SU-DHL-6 (cell line): ENCODE measurements around the gene NLGN3.
A peak's percentile ranks its signal among the peaks of the same experiment; 100 is the strongest.

ENCODE experiments used
- H2AFZ ChIP-seq: fragments of 200-600 bp; sonication (generic); 2 replicates; pipeline ENCODE4 v1.6.1; 2014; ENCODE audit warnings: low read depth, mild to moderate bottlenecking, moderate library complexity, mixed read lengths, antibody characterized with exemption, low read length; ENCODE audit not compliant: severe bottlenecking
- H3F3A ChIP-seq: fragments of 200-600 bp; shearing (Covaris generic); 2 replicates; pipeline ENCODE4 v1.6.0; 2016; ENCODE audit warnings: antibody characterized with exemption, mild to moderate bottlenecking; ENCODE audit not compliant: insufficient read depth
- H3K27ac ChIP-seq: fragments of 200-600 bp; sonication (generic); 2 replicates; pipeline ENCODE4 v1.5.1; 2016; ENCODE audit warnings: low read depth, mild to moderate bottlenecking, low read length, moderate library complexity, mixed read lengths
- H3K27me3 ChIP-seq: fragments of 200-600 bp; sonication (generic), shearing (Covaris generic); 2 replicates; pipeline ENCODE4 v1.6.0; 2014; ENCODE audit warnings: mild to moderate bottlenecking, low read length
- H3K36me3 ChIP-seq: fragments of 200-600 bp; sonication (generic); 2 replicates; pipeline ENCODE4 v1.6.1; 2014; ENCODE audit warnings: mild to moderate bottlenecking, low read length, mixed read lengths
- H3K4me2 ChIP-seq: fragments of 300-600, 200-600 bp; shearing (Covaris generic), sonication (generic); 2 replicates; pipeline ENCODE4 v1.6.0; 2014; ENCODE audit warnings: low read length, low read depth, mild to moderate bottlenecking; ENCODE audit not compliant: poor library complexity, severe bottlenecking
- H3K4me3 ChIP-seq: fragments of 200-600 bp; sonication (generic); 2 replicates; pipeline ENCODE4 v1.5.1; 2014; ENCODE audit warnings: antibody characterized with exemption, low read length, mild to moderate bottlenecking, mixed read lengths; ENCODE audit not compliant: insufficient read depth, poor library complexity, severe bottlenecking
- H3K79me2 ChIP-seq: fragments of 200-600 bp; sonication (generic); 2 replicates; pipeline ENCODE4 v1.6.1; 2014; ENCODE audit warnings: mild to moderate bottlenecking, low read length, moderate library complexity; ENCODE audit not compliant: insufficient read depth
- H3K9ac ChIP-seq: fragments of 200-600 bp; sonication (generic); 2 replicates; pipeline ENCODE4 v1.7.0; 2014; ENCODE audit warnings: mild to moderate bottlenecking, low read length
- H3K9me2 ChIP-seq: fragments of 200-600 bp; sonication (generic); replicated peaks from 2 replicates; pipeline ENCODE4 v1.6.1; 2014; ENCODE audit warnings: low read length; ENCODE audit not compliant: insufficient read depth
- H3K9me3 ChIP-seq: fragments of 200-600 bp; sonication (generic); 2 replicates; pipeline ENCODE4 v1.6.1; 2014; ENCODE audit warnings: low read length, mixed read lengths; ENCODE audit not compliant: insufficient read depth
- H4K20me1 ChIP-seq: fragments of 200-600 bp; sonication (generic); 2 replicates; pipeline ENCODE4 v1.6.1; 2014; ENCODE audit warnings: low read depth, mild to moderate bottlenecking, antibody characterized with exemption, low read length, moderate library complexity, mixed read lengths
- EZH2phosphoT487 ChIP-seq: fragments of 200-600 bp; sonication (generic), shearing (Covaris generic); conservative IDR thresholded peaks from 2 replicates; pipeline ENCODE4 v1.6.1; 2018; ENCODE audit warnings: mild to moderate bottlenecking, antibody characterized with exemption, low read length, moderate library complexity, mixed read lengths
- TF ChIP-seq, protein P1 (sequence below): fragments of 200-600 bp; sonication (generic); IDR thresholded peaks from one replicate; pipeline ENCODE4 v1.5.1; 2017; ENCODE audit warnings: antibody characterized with exemption, mild to moderate bottlenecking, low read length, moderate library complexity; ENCODE audit not compliant: insufficient read depth, poor library complexity, severe bottlenecking

NLGN3 gene

DNA sequence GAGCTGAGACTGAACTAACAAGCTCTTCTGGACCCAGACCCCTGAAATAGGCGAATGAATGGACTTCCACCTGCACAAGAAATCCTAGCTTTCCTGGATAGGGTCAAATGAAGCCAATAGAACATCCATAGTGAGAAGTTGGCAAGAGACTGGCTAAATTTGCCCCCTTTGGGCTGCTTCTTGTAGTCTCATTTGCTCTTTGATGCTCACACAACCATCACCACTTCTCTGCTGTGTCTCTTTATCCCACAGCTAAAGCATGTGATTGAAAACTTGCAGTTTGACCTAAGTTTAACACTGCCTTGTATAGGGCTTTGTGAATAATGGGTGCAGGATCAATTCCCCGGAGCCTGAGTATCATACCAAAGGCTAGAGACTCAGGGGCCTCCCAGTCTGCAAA lies 38.2 kb downstream of the NLGN3 start:
- no peaks in the 10 kb centered on the region for H3K27me3 ChIP-seq
- H3K9ac ChIP-seq, result peak overlapping the region; percentile 69
- H4K20me1 ChIP-seq, result no peaks in the 10 kb centered on the region
- peak overlapping the region; percentile 87 for H3K4me2 ChIP-seq
- H3F3A ChIP-seq, result peaks cover 19% of the 10 kb centered on the region; the same call in 1 of the 2 replicates
- H3K27ac ChIP-seq, result peak overlapping the region; percentile 88
- no peaks in the 10 kb centered on the region for H3K36me3 ChIP-seq
- peak overlapping the region; percentile 48 for H3K4me3 ChIP-seq
- H3K9me2 ChIP-seq, result no peaks in the 10 kb centered on the region
- H3K9me3 ChIP-seq, result no peaks in the 10 kb centered on the region
- H2AFZ ChIP-seq, result peak overlapping the region; percentile 12
- H3K79me2 ChIP-seq, result no peaks in the 10 kb centered on the region
- TF ChIP-seq EZH2phosphoT487, result no peak
- TF ChIP-seq, protein P1, sequence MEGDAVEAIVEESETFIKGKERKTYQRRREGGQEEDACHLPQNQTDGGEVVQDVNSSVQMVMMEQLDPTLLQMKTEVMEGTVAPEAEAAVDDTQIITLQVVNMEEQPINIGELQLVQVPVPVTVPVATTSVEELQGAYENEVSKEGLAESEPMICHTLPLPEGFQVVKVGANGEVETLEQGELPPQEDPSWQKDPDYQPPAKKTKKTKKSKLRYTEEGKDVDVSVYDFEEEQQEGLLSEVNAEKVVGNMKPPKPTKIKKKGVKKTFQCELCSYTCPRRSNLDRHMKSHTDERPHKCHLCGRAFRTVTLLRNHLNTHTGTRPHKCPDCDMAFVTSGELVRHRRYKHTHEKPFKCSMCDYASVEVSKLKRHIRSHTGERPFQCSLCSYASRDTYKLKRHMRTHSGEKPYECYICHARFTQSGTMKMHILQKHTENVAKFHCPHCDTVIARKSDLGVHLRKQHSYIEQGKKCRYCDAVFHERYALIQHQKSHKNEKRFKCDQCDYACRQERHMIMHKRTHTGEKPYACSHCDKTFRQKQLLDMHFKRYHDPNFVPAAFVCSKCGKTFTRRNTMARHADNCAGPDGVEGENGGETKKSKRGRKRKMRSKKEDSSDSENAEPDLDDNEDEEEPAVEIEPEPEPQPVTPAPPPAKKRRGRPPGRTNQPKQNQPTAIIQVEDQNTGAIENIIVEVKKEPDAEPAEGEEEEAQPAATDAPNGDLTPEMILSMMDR, result no peak

DNA sequence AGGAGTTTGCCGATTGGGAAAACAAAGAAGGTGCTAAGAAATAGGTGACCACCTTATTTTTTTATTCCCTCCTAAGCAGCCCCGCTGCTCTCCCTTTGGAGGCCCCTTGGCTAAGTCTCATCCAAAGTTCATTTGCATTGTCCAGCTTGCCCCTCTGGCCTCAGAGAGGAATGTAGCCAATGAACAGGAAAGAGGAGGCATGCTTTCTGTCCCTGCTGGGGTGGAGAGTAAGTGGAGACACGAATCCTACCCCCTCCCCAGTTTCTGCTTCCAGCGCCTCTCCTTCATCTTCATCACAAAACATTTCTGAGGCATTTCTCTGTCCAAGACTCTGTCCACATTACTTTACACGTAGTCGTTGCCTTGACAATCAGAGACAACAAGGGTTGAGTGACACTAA lies 38.7 kb downstream of the NLGN3 start:
- no peaks in the 10 kb centered on the region for H3K9me3 ChIP-seq
- no peak overlapping the region for H3K4me2 ChIP-seq
- H3K36me3 ChIP-seq, result no peaks in the 10 kb centered on the region
- no peak overlapping the region for H3K4me3 ChIP-seq
- H3K27ac ChIP-seq, result peak overlapping the region; percentile 88; the same call in 1 of the 2 replicates
- H3K9ac ChIP-seq, result no peak overlapping the region
- H4K20me1 ChIP-seq, result no peaks in the 10 kb centered on the region
- TF ChIP-seq, protein P1, result no peak
- no peak for TF ChIP-seq EZH2phosphoT487
- H3K9me2 ChIP-seq, result no peaks in the 10 kb centered on the region
- H3K27me3 ChIP-seq, result no peaks in the 10 kb centered on the region
- no peak overlapping the region for H2AFZ ChIP-seq
- H3F3A ChIP-seq, result peaks cover 19% of the 10 kb centered on the region; the same call in 1 of the 2 replicates
- H3K79me2 ChIP-seq, result 0 out of 2 replicates have a peak, but pooled peaks cover 3% of the 10 kb centered on the region

DNA sequence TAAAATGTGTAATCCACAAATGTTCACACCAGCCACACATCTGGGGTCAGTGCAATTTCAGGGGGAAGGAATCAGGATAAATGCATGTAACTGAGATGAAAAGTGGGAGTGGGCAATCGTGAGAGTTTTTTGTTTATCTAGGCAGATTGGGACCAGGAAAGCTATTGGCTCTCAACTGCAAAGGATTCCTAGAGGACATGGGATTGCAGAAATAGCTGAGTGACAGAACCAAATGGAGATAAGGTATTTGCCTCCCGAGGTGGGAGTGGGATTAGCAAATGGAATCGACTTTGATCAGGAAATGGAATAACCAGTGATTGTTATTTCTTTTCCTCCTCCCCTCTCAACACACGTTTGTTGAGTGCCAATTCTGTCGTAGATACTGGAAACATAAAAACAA lies 39.5 kb downstream of the NLGN3 start:
- H3K4me3 ChIP-seq, result no peak overlapping the region
- no peak for TF ChIP-seq EZH2phosphoT487
- TF ChIP-seq, protein P1, result no peak
- H4K20me1 ChIP-seq, result no peaks in the 10 kb centered on the region
- H3K27me3 ChIP-seq, result no peaks in the 10 kb centered on the region
- H2AFZ ChIP-seq, result no peak overlapping the region
- no peak overlapping the region for H3K4me2 ChIP-seq
- no peaks in the 10 kb centered on the region for H3K9me2 ChIP-seq
- peaks cover 19% of the 10 kb centered on the region; the same call in 1 of the 2 replicates for H3F3A ChIP-seq
- 0 out of 2 replicates have a peak, but pooled peaks cover 5% of the 10 kb centered on the region for H3K79me2 ChIP-seq
- no peak overlapping the region for H3K9ac ChIP-seq
- H3K27ac ChIP-seq, result no peak overlapping the region
- no peaks in the 10 kb centered on the region for H3K36me3 ChIP-seq
- no peaks in the 10 kb centered on the region for H3K9me3 ChIP-seq
